H9 (cell line): ENCODE data around the gene KCNK10. TPM values are rescaled to one million over a fixed set of nuclear protein-coding genes. Genes with fewer than 3 reads are reported as not detected.
A peak's percentile ranks its signal among the peaks of the same experiment; 100 is the strongest.

Experiments
- DNase-seq: peaks from one replicate; pipeline ENCODE4 v3.0.0-alpha.2; 2017
- H2AFZ ChIP-seq: one replicate; pipeline ENCODE4 v1.6.1; 2013; ENCODE audit warnings: mild to moderate bottlenecking, low read length, control low read depth, moderate library complexity
- H2AK5ac ChIP-seq: 2 replicates; pipeline ENCODE4 v1.6.1; 2013; ENCODE audit warnings: low read length, control low read depth, mixed read lengths; ENCODE audit not compliant: insufficient read length
- H2BK120ac ChIP-seq: one replicate; pipeline ENCODE4 v1.6.1; 2013; ENCODE audit warnings: low read depth, mild to moderate bottlenecking, low read length, control low read depth, inconsistent platforms; ENCODE audit not compliant: poor library complexity, severe bottlenecking
- H2BK12ac ChIP-seq: 2 replicates; pipeline ENCODE4 v1.6.1; 2013; ENCODE audit warnings: low read length, control low read depth, mixed read lengths, low read depth; ENCODE audit not compliant: insufficient read length
- H2BK15ac ChIP-seq: 2 replicates; pipeline ENCODE4 v1.6.1; 2013; ENCODE audit warnings: low read depth, low read length, control low read depth
- H2BK20ac ChIP-seq: one replicate; pipeline ENCODE4 v1.6.1; 2013; ENCODE audit warnings: low read depth, mild to moderate bottlenecking, low read length, control low read depth, inconsistent platforms; ENCODE audit not compliant: poor library complexity, severe bottlenecking
- H2BK5ac ChIP-seq: 2 replicates; pipeline ENCODE4 v1.6.1; 2013; ENCODE audit warnings: low read length, control low read depth, mixed read lengths; ENCODE audit not compliant: insufficient read length
- H3K14ac ChIP-seq: 2 replicates; pipeline ENCODE4 v1.6.1; 2013; ENCODE audit warnings: low read length, control low read depth; ENCODE audit not compliant: insufficient read depth
- H3K18ac ChIP-seq: 2 replicates; pipeline ENCODE4 v1.6.1; 2013; ENCODE audit warnings: low read depth, mild to moderate bottlenecking, mixed read lengths, low read length, control low read depth; ENCODE audit not compliant: insufficient read length
- H3K23ac ChIP-seq: 2 replicates; pipeline ENCODE4 v1.6.1; 2013; ENCODE audit warnings: low read length, control low read depth, mixed read lengths, low read depth; ENCODE audit not compliant: insufficient read length
- H3K23me2 ChIP-seq: 2 replicates; pipeline ENCODE4 v1.6.1; 2013; ENCODE audit warnings: low read depth, mild to moderate bottlenecking, mixed read lengths, low read length, control low read depth; ENCODE audit not compliant: insufficient read length, poor library complexity, severe bottlenecking
- H3K27ac ChIP-seq: 2 replicates; pipeline ENCODE4 v1.5.1; 2013; ENCODE audit warnings: low read length, control low read depth, mixed read lengths, low read depth; ENCODE audit not compliant: insufficient read length
- H3K27me3 ChIP-seq: 2 replicates; pipeline ENCODE4 v1.6.1; 2013; ENCODE audit warnings: low read length, control low read depth, inconsistent platforms; ENCODE audit not compliant: insufficient read depth
- H3K4ac ChIP-seq: 2 replicates; pipeline ENCODE4 v1.6.1; 2013; ENCODE audit warnings: low read depth, mild to moderate bottlenecking, control low read depth, inconsistent platforms, low read length, moderate library complexity
- H3K4me1 ChIP-seq: 2 replicates; pipeline ENCODE4 v1.6.1; 2013; ENCODE audit warnings: low read length, control low read depth, inconsistent platforms; ENCODE audit not compliant: insufficient read depth
- H3K4me2 ChIP-seq: 2 replicates; pipeline ENCODE4 v1.6.1; 2013; ENCODE audit warnings: low read length, control low read depth, mixed read lengths; ENCODE audit not compliant: insufficient read length, insufficient read depth
- H3K56ac ChIP-seq: 2 replicates; pipeline ENCODE4 v1.6.1; 2013; ENCODE audit warnings: low read depth, mild to moderate bottlenecking, mixed read lengths, low read length, control low read depth; ENCODE audit not compliant: insufficient read length
- H3K79me1 ChIP-seq: 2 replicates; pipeline ENCODE4 v1.6.1; 2013; ENCODE audit warnings: low read depth, mild to moderate bottlenecking, moderate library complexity, low read length, control low read depth, inconsistent platforms; ENCODE audit not compliant: insufficient read depth, poor library complexity, severe bottlenecking
- H3K79me2 ChIP-seq: 2 replicates; pipeline ENCODE4 v1.6.1; 2013; ENCODE audit warnings: low read length, control low read depth, inconsistent platforms; ENCODE audit not compliant: insufficient read depth
- H3K9ac ChIP-seq: 2 replicates; pipeline ENCODE4 v1.6.1; 2013; ENCODE audit warnings: low read length, control low read depth, mixed read lengths; ENCODE audit not compliant: insufficient read length; ENCODE audit errors: extremely low read depth
- H3K9me3 ChIP-seq: one replicate; pipeline ENCODE4 v1.6.1; 2013; ENCODE audit warnings: low read depth, low read length, inconsistent platforms; ENCODE audit not compliant: control insufficient read depth
- H3T11ph ChIP-seq: one replicate; pipeline ENCODE4 v1.6.1; 2013; ENCODE audit warnings: mild to moderate bottlenecking, low read length, control low read depth, inconsistent platforms
- H4K20me1 ChIP-seq: one replicate; pipeline ENCODE4 v1.6.1; 2013; ENCODE audit not compliant: control insufficient read depth, insufficient read length, insufficient read depth
- H4K5ac ChIP-seq: 2 replicates; pipeline ENCODE4 v1.6.1; 2013; ENCODE audit warnings: low read depth, mild to moderate bottlenecking, mixed read lengths, low read length, control low read depth; ENCODE audit not compliant: insufficient read length
- H4K8ac ChIP-seq: replicated peaks from 2 replicates; pipeline ENCODE4 v1.6.1; 2013; ENCODE audit warnings: low read length, control low read depth, mixed read lengths, low read depth; ENCODE audit not compliant: insufficient read length
- H4K91ac ChIP-seq: 2 replicates; pipeline ENCODE4 v1.6.1; 2013; ENCODE audit warnings: low read depth, mild to moderate bottlenecking, moderate library complexity, mixed read lengths, low read length, control low read depth; ENCODE audit not compliant: insufficient read length
- H3K27ac Mint-ChIP-seq, 3 experiments: 2 replicates in 2 of 3; 3 replicates in 1 of 3; pipeline ENCODE4 v1.8.0; 2020 to 2021; ENCODE audit warnings: mixed read lengths in 3 of 3, mild to moderate bottlenecking in 1 of 3, moderate library complexity in 1 of 3
- H3K27me3 Mint-ChIP-seq: 2 replicates; pipeline ENCODE4 v1.8.0; 2021; ENCODE audit warnings: low read depth, mild to moderate bottlenecking, moderate library complexity, mixed read lengths
- H3K36me3 Mint-ChIP-seq, 3 experiments: 2 replicates in 2 of 3; 3 replicates in 1 of 3; pipeline ENCODE4 v1.8.0; 2020 to 2021; ENCODE audit warnings: low read depth in 3 of 3, mixed read lengths in 3 of 3; ENCODE audit not compliant: insufficient read depth in 1 of 3
- H3K4me1 Mint-ChIP-seq, 2 experiments: 2 replicates each; pipeline ENCODE4 v1.8.0; 2020; ENCODE audit warnings: mixed read lengths in 2 of 2
- H3K4me3 Mint-ChIP-seq, 2 experiments: 2 replicates in 1 of 2; 3 replicates in 1 of 2; pipeline ENCODE4 v1.8.0; 2020 to 2021; ENCODE audit warnings: mild to moderate bottlenecking in 2 of 2, mixed read lengths in 2 of 2, moderate library complexity in 1 of 2
- H3K9me3 Mint-ChIP-seq, 2 experiments: 2 replicates in 1 of 2; 3 replicates in 1 of 2; pipeline ENCODE4 v1.8.0; 2020; ENCODE audit warnings: mild to moderate bottlenecking in 2 of 2, mixed read lengths in 2 of 2, moderate library complexity in 1 of 2
- WGBS: extraction: QIAGEN DNeasy Blood & Tissue Kit; methylation state at CpG from one replicate; pipeline ENCODE4 v1.1.7; 2013; ENCODE audit warnings: missing lambda C conversion rate, low lambda C conversion rate, mixed read lengths; ENCODE audit not compliant: insufficient read length; ENCODE audit errors: extremely low coverage; 5-methylcytosine and 5-hydroxymethylcytosine counted together
- total RNA-seq: library from RNA; stranded (reverse); gene quantifications from 2 replicates; pipeline ENCODE4 v1.2.1, GENCODE V29; 2021
- TF ChIP-seq, protein P1 (sequence below): fragments of 200-600 bp; sonication (generic); conservative IDR thresholded peaks from 3 replicates; pipeline ENCODE4 v1.8.0; 2021; ENCODE audit warnings: antibody characterized with exemption, mild to moderate bottlenecking

KCNK10 gene
- total RNA-seq, 1 experiment from 2014 or later: 0.33 TPM

DNA sequence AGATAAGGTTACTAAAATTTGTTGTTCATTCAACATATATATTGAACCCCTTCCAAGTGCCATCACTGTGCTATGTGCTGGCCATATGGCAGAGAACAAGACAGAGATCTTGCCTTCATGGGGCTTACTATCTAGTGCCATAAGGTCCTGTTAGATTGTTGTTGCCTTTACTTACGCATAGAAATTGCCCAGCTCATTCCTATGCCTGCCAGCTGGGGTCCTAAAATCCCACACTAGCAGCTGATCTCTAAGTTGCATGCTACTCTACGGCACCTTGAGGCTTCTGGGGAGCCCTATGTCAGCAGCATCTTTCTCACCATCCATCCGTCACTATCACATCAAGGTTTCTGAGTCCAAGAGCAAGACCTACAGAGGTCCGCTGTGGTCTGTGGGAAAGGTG is 1.4 kb upstream of the KCNK10 start:
- no peak overlapping the region for H3K23ac ChIP-seq
- no peaks in the 10 kb centered on the region for H4K20me1 ChIP-seq
- no peak overlapping the region for H2AK5ac ChIP-seq
- no peak overlapping the region for H3K56ac ChIP-seq
- H3K79me2 ChIP-seq: no peaks in the 10 kb centered on the region
- Mint-ChIP-seq H3K27ac (no peak overlapping the region), H3K4me3 (peak overlapping the region; percentile 74 to 94; a peak in 4 of 5 replicates), H3K27me3 (peaks cover 60% of the 10 kb centered on the region), H3K4me1 (peaks cover 10 to 15% of the 10 kb centered on the region in 2 experiments), H3K9me3 (peaks cover 10 to 11% of the 10 kb centered on the region in 2 experiments; a peak in 4 of 5 replicates), H3K36me3 (0 out of 7 replicates have a peak, but pooled peaks cover 0 to 4% (median 0%) of the 10 kb centered on the region in 3 experiments)
- H2BK12ac ChIP-seq: no peak overlapping the region
- H4K5ac ChIP-seq: no peak overlapping the region
- no peak for DNase-seq
- H2BK5ac ChIP-seq: no peak overlapping the region
- H2BK15ac ChIP-seq: no peak overlapping the region
- peak overlapping the region; percentile 63 for H3K4me2 ChIP-seq
- no peaks in the 10 kb centered on the region for H3K79me1 ChIP-seq
- no peak overlapping the region for H3K9ac ChIP-seq
- H3K14ac ChIP-seq: no peak overlapping the region
- H4K91ac ChIP-seq: no peak overlapping the region
- peaks cover 16% of the 10 kb centered on the region for H3K23me2 ChIP-seq
- TF ChIP-seq, protein P1, sequence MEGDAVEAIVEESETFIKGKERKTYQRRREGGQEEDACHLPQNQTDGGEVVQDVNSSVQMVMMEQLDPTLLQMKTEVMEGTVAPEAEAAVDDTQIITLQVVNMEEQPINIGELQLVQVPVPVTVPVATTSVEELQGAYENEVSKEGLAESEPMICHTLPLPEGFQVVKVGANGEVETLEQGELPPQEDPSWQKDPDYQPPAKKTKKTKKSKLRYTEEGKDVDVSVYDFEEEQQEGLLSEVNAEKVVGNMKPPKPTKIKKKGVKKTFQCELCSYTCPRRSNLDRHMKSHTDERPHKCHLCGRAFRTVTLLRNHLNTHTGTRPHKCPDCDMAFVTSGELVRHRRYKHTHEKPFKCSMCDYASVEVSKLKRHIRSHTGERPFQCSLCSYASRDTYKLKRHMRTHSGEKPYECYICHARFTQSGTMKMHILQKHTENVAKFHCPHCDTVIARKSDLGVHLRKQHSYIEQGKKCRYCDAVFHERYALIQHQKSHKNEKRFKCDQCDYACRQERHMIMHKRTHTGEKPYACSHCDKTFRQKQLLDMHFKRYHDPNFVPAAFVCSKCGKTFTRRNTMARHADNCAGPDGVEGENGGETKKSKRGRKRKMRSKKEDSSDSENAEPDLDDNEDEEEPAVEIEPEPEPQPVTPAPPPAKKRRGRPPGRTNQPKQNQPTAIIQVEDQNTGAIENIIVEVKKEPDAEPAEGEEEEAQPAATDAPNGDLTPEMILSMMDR: no peak
- no peak overlapping the region for H3K18ac ChIP-seq
- no CpG with 5 or more reads among the region's 4 CpGs for whole genome bisulfite sequencing
- no peak overlapping the region for H3T11ph ChIP-seq
- no peak overlapping the region for H3K27ac ChIP-seq
- no peak overlapping the region for H3K4ac ChIP-seq
- no peak overlapping the region for H2BK20ac ChIP-seq
- peaks cover 52% of the 10 kb centered on the region for H3K27me3 ChIP-seq
- H3K4me1 ChIP-seq: no peaks in the 10 kb centered on the region; the same call in 1 of the 2 replicates
- no peak overlapping the region for H2AFZ ChIP-seq
- H3K9me3 ChIP-seq: no peaks in the 10 kb centered on the region
- H4K8ac ChIP-seq: no peak overlapping the region
- H2BK120ac ChIP-seq: no peak overlapping the region
